ENCODE results near the gene ARX. TPM values are rescaled to one million over a fixed set of nuclear protein-coding genes. Genes with fewer than 3 reads are reported as not detected.

The ARX gene
- total RNA-seq, 2 donors from 2014 or later: not detected

DNA sequence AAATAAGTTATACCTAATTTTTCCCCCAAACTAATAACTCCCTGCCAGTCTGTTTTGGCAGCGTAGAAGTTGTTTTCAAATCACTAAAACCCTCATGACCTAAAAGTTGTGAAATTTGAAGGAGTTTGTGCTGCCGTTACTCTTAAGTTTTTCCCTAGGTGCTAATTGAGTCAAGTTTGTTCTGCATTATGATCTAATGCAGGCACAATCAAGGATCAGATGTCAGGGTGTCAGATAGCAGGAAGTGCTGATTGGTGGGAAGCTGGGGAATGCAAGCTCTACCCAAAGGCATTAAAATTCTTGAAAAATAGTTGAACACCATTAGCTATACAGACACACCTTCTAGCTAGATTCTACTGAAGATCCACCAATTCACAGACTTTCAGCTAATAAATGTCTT is 51.9 kb downstream of the ARX start:
- Mint-ChIP-seq H3K27ac (no peak overlapping the region), H3K27me3 (no peaks in the 10 kb centered on the region), H3K4me3 (no peak overlapping the region), H3K9me3 (no peaks in the 10 kb centered on the region), H3K4me1 (ENCODE audit: low read depth in 2 of 2) (no peaks in the 10 kb centered on the region), H3K36me3 (no peaks in the 10 kb centered on the region)
- DNase-seq (ENCODE audit: low spot score): no peak
- no peak for ATAC-seq

DNA sequence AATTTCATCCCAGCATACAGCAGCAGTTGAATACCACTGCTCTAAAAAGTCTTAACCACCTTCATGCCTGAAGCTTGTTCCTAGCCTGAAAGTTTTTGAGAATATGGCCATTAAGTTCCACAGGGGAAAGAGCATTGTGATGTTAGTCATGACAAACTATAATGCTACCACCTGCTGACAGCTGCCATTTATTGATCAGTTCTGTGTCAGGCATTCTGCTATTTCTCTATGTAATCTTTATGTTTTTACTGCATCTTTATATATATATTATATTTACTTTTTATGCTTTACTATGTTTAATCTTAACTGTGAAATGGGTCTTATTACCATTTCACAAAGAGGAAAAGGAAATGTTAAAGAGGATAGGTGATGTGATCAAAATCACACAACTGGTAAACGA is 54.0 kb downstream of the ARX start:
- DNase-seq (ENCODE audit: low spot score) (no peak), ATAC-seq (no peak)
- H3K9me3 Mint-ChIP-seq: no peaks in the 10 kb centered on the region
- H3K36me3 Mint-ChIP-seq: no peaks in the 10 kb centered on the region
- no peak overlapping the region for H3K4me3 Mint-ChIP-seq
- H3K4me1 Mint-ChIP-seq (ENCODE audit: low read depth in 2 of 2): no peaks in the 10 kb centered on the region
- no peak overlapping the region for H3K27ac Mint-ChIP-seq
- no peaks in the 10 kb centered on the region for H3K27me3 Mint-ChIP-seq

DNA sequence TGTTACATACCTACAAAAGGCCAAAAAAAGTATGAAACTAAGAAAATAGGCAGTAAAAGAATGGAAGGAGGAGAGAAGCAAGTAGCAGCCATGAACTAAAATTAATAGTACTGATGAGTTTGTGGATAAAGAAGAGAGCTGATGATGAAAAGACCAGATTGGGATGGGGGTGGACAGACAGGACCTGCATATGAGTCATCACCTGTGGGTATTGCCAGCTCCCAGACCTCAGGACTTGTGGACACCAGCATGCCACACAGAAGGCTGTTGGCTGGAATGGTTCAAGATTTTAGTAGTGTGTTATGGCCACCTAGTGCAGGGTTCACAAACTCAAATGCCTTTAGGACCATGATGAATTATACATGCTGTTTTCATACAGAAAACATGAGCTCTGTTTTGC is 58.9 kb downstream of the ARX start:
- Mint-ChIP-seq H3K27ac (no peak overlapping the region), H3K36me3 (no peaks in the 10 kb centered on the region), H3K9me3 (no peaks in the 10 kb centered on the region), H3K27me3 (peaks cover 0 to 4% of the 10 kb centered on the region in 2 donors), H3K4me1 (ENCODE audit: low read depth in 2 of 2) (peaks cover 0 to 7% of the 10 kb centered on the region in 2 donors), H3K4me3 (no peak overlapping the region)
- ATAC-seq (no peak), DNase-seq (ENCODE audit: low spot score) (no peak)

DNA sequence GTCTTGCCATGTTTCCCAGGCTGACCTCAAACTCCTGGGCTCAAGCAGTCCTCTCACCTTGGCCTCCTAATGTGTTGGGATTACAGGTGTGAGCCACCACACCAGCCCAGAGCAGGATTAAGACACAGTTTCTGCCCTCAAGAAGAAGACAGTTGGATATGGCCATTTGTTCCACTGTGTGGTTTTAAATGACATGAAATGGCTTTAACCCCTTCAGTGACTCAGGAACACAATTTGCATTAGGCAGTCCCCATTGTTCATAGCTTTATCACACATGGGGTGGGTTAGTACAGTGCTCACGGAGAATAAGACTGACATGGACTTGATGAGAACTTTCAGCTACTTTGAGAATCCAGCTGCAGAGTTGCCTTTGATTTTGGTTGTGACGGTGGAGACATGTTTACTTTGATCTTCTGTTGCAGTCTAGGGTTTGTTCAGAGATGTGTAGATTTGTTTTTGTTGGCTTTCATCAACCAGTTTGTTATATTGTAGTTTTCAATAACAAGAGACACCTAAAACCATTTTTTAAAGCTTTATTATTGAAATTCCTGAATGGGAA is 60.3 kb downstream of the ARX start:
- no peak for DNase-seq (ENCODE audit: low spot score)
- Mint-ChIP-seq H3K36me3 (no peaks in the 10 kb centered on the region), H3K27ac (no peak overlapping the region), H3K9me3 (no peaks in the 10 kb centered on the region), H3K4me1 (ENCODE audit: low read depth in 2 of 2) (peaks cover 0 to 7% of the 10 kb centered on the region in 2 donors), H3K4me3 (no peak overlapping the region), H3K27me3 (peaks cover 0 to 4% of the 10 kb centered on the region in 2 donors)
- ATAC-seq: no peak

DNA sequence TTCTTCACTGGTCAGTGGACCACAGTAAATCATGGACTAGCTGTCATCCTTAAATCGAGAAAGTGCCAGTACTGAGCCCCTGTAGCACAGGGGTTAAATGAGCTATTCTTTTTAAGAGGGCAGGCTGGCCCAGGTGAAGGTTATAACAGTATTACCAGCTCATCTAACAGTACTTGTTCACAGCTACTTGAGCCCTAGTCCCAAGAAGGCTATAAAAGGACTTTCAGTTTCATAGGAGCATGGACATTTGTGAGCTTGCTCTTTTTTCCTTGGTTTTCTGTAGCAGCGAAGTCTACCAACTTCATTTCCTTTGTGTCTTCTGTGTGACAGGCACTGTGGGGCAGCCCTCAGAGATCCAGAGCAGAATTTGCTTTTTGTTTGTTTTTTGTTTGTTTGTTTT is 61.0 kb downstream of the ARX start:
- H3K9me3 Mint-ChIP-seq: no peaks in the 10 kb centered on the region
- DNase-seq (ENCODE audit: low spot score) (no peak), ATAC-seq (no peak)
- peaks cover 0 to 4% of the 10 kb centered on the region in 2 donors for H3K27me3 Mint-ChIP-seq
- peaks cover 0 to 7% of the 10 kb centered on the region in 2 donors for H3K4me1 Mint-ChIP-seq (ENCODE audit: low read depth in 2 of 2)
- no peak overlapping the region for H3K4me3 Mint-ChIP-seq
- no peak overlapping the region for H3K27ac Mint-ChIP-seq
- H3K36me3 Mint-ChIP-seq: no peaks in the 10 kb centered on the region
